ENCODE measurements around the gene SMIM1. TPM values are rescaled to one million over a fixed set of nuclear protein-coding genes. Genes with fewer than 3 reads are reported as not detected.

The SMIM1 gene
- total RNA-seq, 1 experiment from 2014 or later, result 5.5 TPM

GRCh38 chr1:3820316-3820715 is 47.8 kb downstream of the SMIM1 start (continued):
- TF ChIP-seq ELF1 (IDR thresholded peaks at IDR 0.05; ENCODE audit: borderline replicate concordance, low read depth), result no peak

- ATAC-seq, result no peak
- H3K36me3 ChIP-seq (ENCODE audit: control insufficient read depth in 1 of 2, insufficient read depth in 2 of 2, low read length in 2 of 2), result no peaks in the 10 kb centered on the region; a peak in 1 of 4 replicates
- intact Hi-C loops (cut with micrococcal nuclease), result no loop called here
- H3K4me2 ChIP-seq (ENCODE audit: low read length), result no peak overlapping the region
- ChIA-PET POLR2A (no interaction called here), RAD21 (ENCODE audit: low non-redundant PET in 1 of 2, low total read pairs in 2 of 2, uncharacterized antibody in 2 of 2, unreplicated experiment in 2 of 2) (no interaction called here), CTCF (no interaction called here)
- H3K9ac ChIP-seq (ENCODE audit: low read length), result no peak overlapping the region
- H3K79me2 ChIP-seq (ENCODE audit: insufficient read depth, low read length), result no peaks in the 10 kb centered on the region
- H2AFZ ChIP-seq (ENCODE audit: low read depth, low read length, poor library complexity, severe bottlenecking), result no peak overlapping the region
- no peak for TF ChIP-seq EZH2 (IDR thresholded peaks at IDR 0.05)
- no peak for TF ChIP-seq FOSL1 (IDR thresholded peaks at IDR 0.05; ENCODE audit: low read depth)
- H3K9me3 ChIP-seq (ENCODE audit: control insufficient read depth in 1 of 2, insufficient read depth in 1 of 2, low read depth in 1 of 2, low read length in 2 of 2), result no peaks in the 10 kb centered on the region
- H3K4me3 ChIP-seq (replicated peaks in 1 of 2; ENCODE audit: low read depth in 1 of 2, low read length in 2 of 2), result no peak overlapping the region
- H3K9me2 ChIP-seq (ENCODE audit: insufficient read depth), result no peaks in the 10 kb centered on the region
- H3K27me3 ChIP-seq (ENCODE audit: insufficient read depth, low read length), result no peaks in the 10 kb centered on the region
- no peak for DNase-seq (ENCODE audit: low read depth, low spot score)
- BruUV-seq (replicated peaks), result no TSS peak
- H3K4me1 ChIP-seq (ENCODE audit: control insufficient read depth in 1 of 2, insufficient read depth in 2 of 2, low read length in 2 of 2), result no peaks in the 10 kb centered on the region
- H3K27ac ChIP-seq (ENCODE audit: low read depth, low read length), result no peak overlapping the region
- H4K20me1 ChIP-seq (ENCODE audit: insufficient read depth), result no peaks in the 10 kb centered on the region
These were observed 48.5 kb downstream of the SMIM1 start for GRCh38 chr1:3821004-3821403.

GRCh38 chr1:3821447-3821846 is 48.9 kb downstream of the SMIM1 start:
- H3K4me2 ChIP-seq (ENCODE audit: low read length), result no peak overlapping the region
- H3K79me2 ChIP-seq (ENCODE audit: insufficient read depth, low read length), result no peaks in the 10 kb centered on the region
- POLR2A ChIA-PET, result no interaction called here
- no peaks in the 10 kb centered on the region for H3K9me2 ChIP-seq (ENCODE audit: insufficient read depth)
- no peaks in the 10 kb centered on the region; a peak in 1 of 4 replicates for H3K36me3 ChIP-seq (ENCODE audit: control insufficient read depth in 1 of 2, insufficient read depth in 2 of 2, low read length in 2 of 2)
- no peak overlapping the region for H3K27ac ChIP-seq (ENCODE audit: low read depth, low read length)
- no peak overlapping the region for H3K4me3 ChIP-seq (replicated peaks in 1 of 2; ENCODE audit: low read depth in 1 of 2, low read length in 2 of 2)
- no peaks in the 10 kb centered on the region for H4K20me1 ChIP-seq (ENCODE audit: insufficient read depth)
- no peaks in the 10 kb centered on the region for H3K27me3 ChIP-seq (ENCODE audit: insufficient read depth, low read length)
- no peak for DNase-seq (ENCODE audit: low read depth, low spot score)
- no peak overlapping the region for H3K9ac ChIP-seq (ENCODE audit: low read length)
- H3K4me1 ChIP-seq (ENCODE audit: control insufficient read depth in 1 of 2, insufficient read depth in 2 of 2, low read length in 2 of 2), result no peaks in the 10 kb centered on the region
- RAD21 ChIA-PET (ENCODE audit: low non-redundant PET in 1 of 2, low total read pairs in 2 of 2, uncharacterized antibody in 2 of 2, unreplicated experiment in 2 of 2), result no interaction called here
- BruUV-seq (replicated peaks), result no TSS peak
- intact Hi-C loops (cut with micrococcal nuclease), result no loop called here
- no peak overlapping the region for H2AFZ ChIP-seq (ENCODE audit: low read depth, low read length, poor library complexity, severe bottlenecking)
- H3K9me3 ChIP-seq (ENCODE audit: control insufficient read depth in 1 of 2, insufficient read depth in 1 of 2, low read depth in 1 of 2, low read length in 2 of 2), result no peaks in the 10 kb centered on the region
- ATAC-seq, result no peak
- CTCF ChIA-PET, result no interaction called here
- TF ChIP-seq ZFX (IDR thresholded peaks at IDR 0.05) (no peak), SRF (IDR thresholded peaks at IDR 0.05; ENCODE audit: low read depth) (no peak), EZH2 (IDR thresholded peaks at IDR 0.05) (no peak), EGR1 (IDR thresholded peaks at IDR 0.05; ENCODE audit: low read depth) (no peak), REST (IDR thresholded peaks at IDR 0.05; ENCODE audit: low read depth) (no peak), EZH2phosphoT487 (IDR thresholded peaks at IDR 0.05; ENCODE audit: borderline replicate concordance) (no peak), SIN3A (IDR thresholded peaks at IDR 0.05; ENCODE audit: low read depth) (no peak), SP1 (IDR thresholded peaks at IDR 0.05; ENCODE audit: low read depth) (no peak), MAX (IDR thresholded peaks at IDR 0.05) (no peak), CEBPB (IDR thresholded peaks at IDR 0.05; ENCODE audit: low read depth) (no peak), ATF3 (IDR thresholded peaks at IDR 0.05) (no peak), POLR2A (IDR thresholded peaks at IDR 0.05; ENCODE audit: borderline replicate concordance, extremely low read depth, insufficient read depth, insufficient read length) (no peak), CBX3 (IDR thresholded peaks at IDR 0.05; ENCODE audit: low read depth) (no peak), ZNF274 (IDR thresholded peaks at IDR 0.05; ENCODE audit: low read depth, low read length) (no peak), YY1 (IDR thresholded peaks at IDR 0.05; ENCODE audit: extremely low read depth, insufficient replicate concordance, low read depth, low read length) (no peak)
